ENCODE results near the gene NFIC. TPM values are rescaled to one million over a fixed set of nuclear protein-coding genes. Genes with fewer than 3 reads are reported as not detected.

Gene NFIC
- 72.1 and 73.3 TPM in 2 replicates for total RNA-seq (2012; rRNA removed)

DNA sequence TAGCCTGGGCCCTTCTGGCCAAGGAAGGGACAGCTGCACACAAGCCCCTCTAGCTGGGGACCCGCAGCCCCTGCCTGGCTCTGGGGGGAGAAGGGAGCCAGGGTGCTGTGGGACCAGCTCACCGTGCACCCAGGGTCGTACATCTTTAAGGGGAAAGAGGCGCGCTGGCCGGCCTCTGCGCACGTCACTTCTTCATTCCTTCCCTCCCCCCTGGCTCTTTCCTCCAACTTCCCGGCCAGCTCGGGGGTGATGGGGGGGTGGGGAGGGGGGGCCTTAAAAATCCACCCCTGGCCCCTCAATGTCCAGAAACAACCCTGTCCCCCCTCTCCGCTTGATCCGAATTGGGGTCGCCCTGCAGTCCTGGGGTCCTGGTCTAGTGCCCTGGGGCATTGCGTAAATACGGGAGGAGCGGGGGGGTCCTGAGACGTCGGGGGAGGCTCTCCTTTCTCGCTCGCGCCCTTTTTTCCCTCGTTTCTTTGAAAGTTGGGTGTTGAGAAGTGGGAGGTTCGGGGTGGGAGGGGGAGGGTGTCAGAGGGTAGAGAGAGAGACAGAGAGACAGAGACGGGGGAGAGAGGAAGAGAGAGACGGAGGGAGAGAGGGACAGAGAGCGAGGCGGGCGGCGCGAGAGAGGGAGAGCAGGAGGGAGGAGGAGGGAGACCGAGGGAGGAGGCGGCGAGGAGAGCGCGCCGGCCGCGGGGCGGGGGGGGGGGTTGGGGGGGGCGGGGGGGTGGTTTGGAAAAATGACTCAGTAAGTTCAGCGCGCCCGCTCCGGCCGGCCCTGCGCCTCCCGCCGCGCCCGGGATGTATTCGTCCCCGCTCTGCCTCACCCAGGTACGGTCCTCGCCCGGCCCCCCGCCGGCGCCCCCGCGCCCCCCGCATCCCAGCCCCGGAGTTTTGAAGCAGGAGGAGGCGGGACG is at the start of gene NFIC:
Gene NFIC, plus strand, starts transcription at position 748 of the 917 bp plus-strand sequence. Its CDS starts 54 bp downstream, at position 802.
- Histone ChIP-seq H3K27me3 (ENCODE audit: control insufficient read depth, insufficient read depth, low read length) (no peaks in the 10 kb centered on the region), H3K9ac (ENCODE audit: low read depth, low read length) (peak within 1 kb of the TSS; percentile 82), H3K4me1 (ENCODE audit: control insufficient read depth, insufficient read depth, low read length) (peaks cover 54% of the 10 kb centered on the region), H3K9me3 (replicated peaks; ENCODE audit: low read length) (no peaks in the 10 kb centered on the region), H3K4me2 (ENCODE audit: low read length) (peak within 1 kb of the TSS; percentile 99), H3K36me3 (ENCODE audit: insufficient read depth, low read length) (no peaks in the 10 kb centered on the region), H3K4me3 (ENCODE audit: low read length) (peak within 1 kb of the TSS; percentile 77)

- no peaks in the 10 kb centered on the region for H3K9me3 ChIP-seq (replicated peaks; ENCODE audit: low read length)
- no peaks in the 10 kb centered on the region for H3K36me3 ChIP-seq (ENCODE audit: insufficient read depth, low read length)
- H3K27me3 ChIP-seq (ENCODE audit: control insufficient read depth, insufficient read depth, low read length), result peaks cover 51% of the 10 kb centered on the region
- no peak overlapping the region for H3K9ac ChIP-seq (ENCODE audit: low read depth, low read length)
- H3K4me1 ChIP-seq (ENCODE audit: control insufficient read depth, insufficient read depth, low read length), result no peaks in the 10 kb centered on the region
- H3K4me2 ChIP-seq (ENCODE audit: low read length), result no peak overlapping the region
- no peak overlapping the region for H3K4me3 ChIP-seq (ENCODE audit: low read length)
These were observed 49.6 kb upstream of the NFIC start for GRCh38 chr19:3316659-3317207.

GRCh38 chr19:3319643-3320353 is 46.6 kb upstream of the NFIC start:
- H3K9me3 ChIP-seq (replicated peaks; ENCODE audit: low read length), result no peaks in the 10 kb centered on the region
- no peaks in the 10 kb centered on the region for H3K4me1 ChIP-seq (ENCODE audit: control insufficient read depth, insufficient read depth, low read length)
- H3K9ac ChIP-seq (ENCODE audit: low read depth, low read length), result no peak overlapping the region
- peaks cover 48% of the 10 kb centered on the region for H3K27me3 ChIP-seq (ENCODE audit: control insufficient read depth, insufficient read depth, low read length)
- H3K36me3 ChIP-seq (ENCODE audit: insufficient read depth, low read length), result no peaks in the 10 kb centered on the region
- H3K4me2 ChIP-seq (ENCODE audit: low read length), result no peak overlapping the region
- H3K4me3 ChIP-seq (ENCODE audit: low read length), result no peak overlapping the region

- no peaks in the 10 kb centered on the region for H3K36me3 ChIP-seq (ENCODE audit: insufficient read depth, low read length)
- H3K27me3 ChIP-seq (ENCODE audit: control insufficient read depth, insufficient read depth, low read length), result peaks cover 45% of the 10 kb centered on the region
- no peaks in the 10 kb centered on the region for H3K4me1 ChIP-seq (ENCODE audit: control insufficient read depth, insufficient read depth, low read length)
- no peaks in the 10 kb centered on the region for H3K9me3 ChIP-seq (replicated peaks; ENCODE audit: low read length)
- H3K9ac ChIP-seq (ENCODE audit: low read depth, low read length), result no peak overlapping the region
- no peak overlapping the region for H3K4me2 ChIP-seq (ENCODE audit: low read length)
- H3K4me3 ChIP-seq (ENCODE audit: low read length), result no peak overlapping the region
These were observed 46.1 kb upstream of the NFIC start for GRCh38 chr19:3320354-3320670.

DNA sequence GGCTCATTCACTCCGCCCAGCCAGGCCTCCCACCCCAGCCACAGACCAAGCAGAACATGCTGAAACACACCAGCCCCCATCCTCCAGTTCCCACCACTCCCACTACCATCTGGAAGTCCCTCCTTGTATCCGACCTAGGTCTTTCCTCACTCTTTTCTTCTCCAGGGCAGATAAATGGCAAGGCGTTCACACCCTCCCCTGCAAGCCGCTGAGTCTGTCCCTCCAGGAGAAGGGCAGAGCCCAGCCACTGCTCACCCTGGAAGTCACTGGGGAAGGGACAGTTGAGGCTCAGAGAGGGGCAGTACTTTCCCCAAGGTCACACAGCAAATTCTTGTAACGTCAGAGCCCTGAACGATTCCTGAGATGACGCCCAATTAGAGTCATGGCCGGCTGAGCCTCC is 45.5 kb upstream of the NFIC start:
- no peak overlapping the region for H3K4me2 ChIP-seq (ENCODE audit: low read length)
- H3K27me3 ChIP-seq (ENCODE audit: control insufficient read depth, insufficient read depth, low read length), result peaks cover 43% of the 10 kb centered on the region
- H3K36me3 ChIP-seq (ENCODE audit: insufficient read depth, low read length), result no peaks in the 10 kb centered on the region
- H3K4me1 ChIP-seq (ENCODE audit: control insufficient read depth, insufficient read depth, low read length), result no peaks in the 10 kb centered on the region
- no peak overlapping the region for H3K9ac ChIP-seq (ENCODE audit: low read depth, low read length)
- H3K4me3 ChIP-seq (ENCODE audit: low read length), result no peak overlapping the region
- H3K9me3 ChIP-seq (replicated peaks; ENCODE audit: low read length), result no peaks in the 10 kb centered on the region

- Histone ChIP-seq H3K9me3 (replicated peaks; ENCODE audit: low read length) (no peaks in the 10 kb centered on the region), H3K36me3 (ENCODE audit: insufficient read depth, low read length) (no peaks in the 10 kb centered on the region), H3K4me3 (ENCODE audit: low read length) (no peak overlapping the region), H3K27me3 (ENCODE audit: control insufficient read depth, insufficient read depth, low read length) (peaks cover 39% of the 10 kb centered on the region), H3K4me2 (ENCODE audit: low read length) (no peak overlapping the region), H3K9ac (ENCODE audit: low read depth, low read length) (no peak overlapping the region), H3K4me1 (ENCODE audit: control insufficient read depth, insufficient read depth, low read length) (no peaks in the 10 kb centered on the region)
These were observed 44.7 kb upstream of the NFIC start for GRCh38 chr19:3321696-3322095.

GRCh38 chr19:3322199-3322978 is 44.0 kb upstream of the NFIC start:
- H3K4me1 ChIP-seq (ENCODE audit: control insufficient read depth, insufficient read depth, low read length), result no peaks in the 10 kb centered on the region
- H3K36me3 ChIP-seq (ENCODE audit: insufficient read depth, low read length), result no peaks in the 10 kb centered on the region
- H3K4me3 ChIP-seq (ENCODE audit: low read length), result no peak overlapping the region
- no peak overlapping the region for H3K4me2 ChIP-seq (ENCODE audit: low read length)
- H3K9ac ChIP-seq (ENCODE audit: low read depth, low read length), result no peak overlapping the region
- H3K27me3 ChIP-seq (ENCODE audit: control insufficient read depth, insufficient read depth, low read length), result peaks cover 35% of the 10 kb centered on the region
- H3K9me3 ChIP-seq (replicated peaks; ENCODE audit: low read length), result no peaks in the 10 kb centered on the region

- Histone ChIP-seq H3K4me1 (ENCODE audit: control insufficient read depth, insufficient read depth, low read length) (no peaks in the 10 kb centered on the region), H3K36me3 (ENCODE audit: insufficient read depth, low read length) (no peaks in the 10 kb centered on the region), H3K4me2 (ENCODE audit: low read length) (no peak overlapping the region), H3K27me3 (ENCODE audit: control insufficient read depth, insufficient read depth, low read length) (peaks cover 35% of the 10 kb centered on the region), H3K9me3 (replicated peaks; ENCODE audit: low read length) (no peaks in the 10 kb centered on the region), H3K4me3 (ENCODE audit: low read length) (no peak overlapping the region), H3K9ac (ENCODE audit: low read depth, low read length) (no peak overlapping the region)
These were observed 43.4 kb upstream of the NFIC start for GRCh38 chr19:3323026-3323425.

- Histone ChIP-seq H3K4me1 (ENCODE audit: control insufficient read depth, insufficient read depth, low read length) (no peaks in the 10 kb centered on the region), H3K4me3 (ENCODE audit: low read length) (no peak overlapping the region), H3K36me3 (ENCODE audit: insufficient read depth, low read length) (no peaks in the 10 kb centered on the region), H3K9ac (ENCODE audit: low read depth, low read length) (no peak overlapping the region), H3K27me3 (ENCODE audit: control insufficient read depth, insufficient read depth, low read length) (peaks cover 35% of the 10 kb centered on the region), H3K4me2 (ENCODE audit: low read length) (no peak overlapping the region), H3K9me3 (replicated peaks; ENCODE audit: low read length) (no peaks in the 10 kb centered on the region)
These were observed 42.7 kb upstream of the NFIC start for GRCh38 chr19:3323658-3324057.

DNA sequence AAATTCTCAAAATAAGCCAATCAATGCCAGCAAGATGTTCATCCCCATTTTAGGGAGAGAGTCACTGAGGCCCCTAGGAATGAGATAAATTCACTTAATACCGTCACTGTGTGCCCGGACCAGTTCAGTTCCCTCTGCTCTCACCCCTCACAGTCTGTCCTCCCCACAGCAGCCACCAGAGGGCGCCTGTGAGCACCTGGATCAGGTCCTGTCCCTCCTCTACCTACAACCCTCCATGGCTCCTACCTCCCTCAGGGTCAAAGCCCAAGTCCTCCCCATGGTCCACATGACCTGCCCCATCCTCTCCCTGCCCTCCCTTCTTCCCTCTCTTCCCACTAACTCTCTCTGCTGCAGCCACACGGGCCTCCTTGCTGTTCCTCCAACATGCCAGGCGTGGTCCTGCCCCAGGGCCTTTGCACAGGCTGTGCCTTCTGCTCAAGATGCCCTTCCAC is 42.0 kb upstream of the NFIC start:
- H3K27me3 ChIP-seq (ENCODE audit: control insufficient read depth, insufficient read depth, low read length), result peaks cover 35% of the 10 kb centered on the region
- no peaks in the 10 kb centered on the region for H3K36me3 ChIP-seq (ENCODE audit: insufficient read depth, low read length)
- H3K4me3 ChIP-seq (ENCODE audit: low read length), result no peak overlapping the region
- no peaks in the 10 kb centered on the region for H3K9me3 ChIP-seq (replicated peaks; ENCODE audit: low read length)
- H3K4me1 ChIP-seq (ENCODE audit: control insufficient read depth, insufficient read depth, low read length), result no peaks in the 10 kb centered on the region
- no peak overlapping the region for H3K4me2 ChIP-seq (ENCODE audit: low read length)
- H3K9ac ChIP-seq (ENCODE audit: low read depth, low read length), result no peak overlapping the region

DNA sequence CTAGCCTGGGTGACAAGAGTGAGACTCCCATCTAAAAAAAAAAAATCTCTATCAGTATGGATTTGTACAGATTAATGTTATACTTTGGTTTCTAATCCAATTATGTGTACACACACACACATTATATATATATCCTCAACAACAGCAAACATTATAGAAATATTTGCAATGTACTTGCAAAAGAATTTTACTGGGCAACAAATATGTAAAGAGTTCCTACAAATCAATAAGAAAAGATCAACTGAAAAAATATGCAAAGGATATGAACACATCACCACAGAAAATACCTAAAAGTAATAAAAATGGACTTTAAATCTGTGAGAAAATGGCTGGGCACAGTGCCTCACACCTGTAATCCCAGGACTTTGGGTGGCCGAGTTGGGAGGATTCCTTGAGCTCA is 40.9 kb upstream of the NFIC start:
- no peak overlapping the region for H3K9ac ChIP-seq (ENCODE audit: low read depth, low read length)
- peaks cover 28% of the 10 kb centered on the region for H3K27me3 ChIP-seq (ENCODE audit: control insufficient read depth, insufficient read depth, low read length)
- H3K4me2 ChIP-seq (ENCODE audit: low read length), result no peak overlapping the region
- no peaks in the 10 kb centered on the region for H3K9me3 ChIP-seq (replicated peaks; ENCODE audit: low read length)
- no peaks in the 10 kb centered on the region for H3K4me1 ChIP-seq (ENCODE audit: control insufficient read depth, insufficient read depth, low read length)
- no peak overlapping the region for H3K4me3 ChIP-seq (ENCODE audit: low read length)
- no peaks in the 10 kb centered on the region for H3K36me3 ChIP-seq (ENCODE audit: insufficient read depth, low read length)
